Parathyroid adenoma (tissue), 2 donors: ENCODE measurements around the gene NFXL1.

Source experiments
- H2AFZ ChIP-seq: fragments of 300-600 bp; sonication (generic); one replicate; pipeline ENCODE4 v1.7.0; 2017; ENCODE audit warnings: antibody characterized with exemption, mild to moderate bottlenecking
- H3K27ac ChIP-seq: fragments of 300-600 bp; sonication (generic); one replicate; pipeline ENCODE4 v1.7.0; 2017
- H3K27me3 ChIP-seq: fragments of 300-600 bp; sonication (generic); one replicate; pipeline ENCODE4 v1.7.0; 2017; ENCODE audit warnings: low read length; ENCODE audit not compliant: control insufficient read depth, insufficient read depth
- H3K36me3 ChIP-seq: fragments of 300-600 bp; sonication (generic); one replicate; pipeline ENCODE4 v1.7.0; 2017; ENCODE audit warnings: low read length; ENCODE audit not compliant: control insufficient read depth, insufficient read depth
- H3K4me1 ChIP-seq: fragments of 300-600 bp; sonication (generic); one replicate; pipeline ENCODE4 v1.7.0; 2017; ENCODE audit warnings: control low read depth
- H3K4me2 ChIP-seq: fragments of 300-600 bp; sonication (generic); one replicate; pipeline ENCODE4 v1.7.0; 2017; ENCODE audit warnings: low read length
- H3K4me3 ChIP-seq: fragments of 300-600 bp; sonication (generic); one replicate; pipeline ENCODE4 v1.7.0; 2017; ENCODE audit warnings: low read depth, low read length
- H3K79me2 ChIP-seq: fragments of 300-600 bp; sonication (generic); one replicate; pipeline ENCODE4 v1.7.0; 2017; ENCODE audit warnings: control low read depth
- H3K9ac ChIP-seq: fragments of 300-600 bp; sonication (generic); one replicate; pipeline ENCODE4 v1.7.0; 2017; ENCODE audit warnings: mild to moderate bottlenecking
- H3K9me3 ChIP-seq: fragments of 300-600 bp; sonication (generic); one replicate; pipeline ENCODE4 v1.7.0; 2017; ENCODE audit warnings: low read length; ENCODE audit not compliant: control insufficient read depth
- TF ChIP-seq, protein P1 (sequence below): fragments of 300-600 bp; sonication (generic); IDR thresholded peaks from one replicate; pipeline ENCODE4 v1.7.0; 2017; ENCODE audit warnings: antibody characterized with exemption, mild to moderate bottlenecking
- donor health status: primary hyperparathyroidism.

The NFXL1 gene

DNA sequence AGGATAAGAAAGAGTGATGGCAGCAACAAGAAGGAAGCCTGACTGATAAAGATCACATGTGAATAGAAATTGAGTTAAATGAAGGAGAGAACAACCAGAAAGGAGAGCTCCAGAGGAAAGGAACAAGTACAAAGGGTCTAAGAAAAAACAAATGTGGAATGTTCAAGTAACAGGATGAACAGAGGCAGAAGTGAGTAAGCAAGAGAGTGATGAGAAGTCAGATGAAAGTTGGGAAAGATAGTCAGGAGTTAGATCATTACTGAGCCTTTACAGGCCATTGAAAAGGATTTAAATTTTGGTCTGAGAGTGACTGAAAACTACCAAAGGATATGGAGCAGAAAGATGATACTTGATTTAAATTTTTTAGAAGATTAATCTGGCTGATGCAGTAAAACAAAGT, 38.1 kb downstream of the NFXL1 start:
- Histone ChIP-seq H3K9me3 (no peaks in the 10 kb centered on the region), H3K36me3 (no peaks in the 10 kb centered on the region), H2AFZ (no peak overlapping the region), H3K4me3 (no peak overlapping the region), H3K27ac (no peak overlapping the region), H3K4me1 (peaks cover 3% of the 10 kb centered on the region), H3K27me3 (no peaks in the 10 kb centered on the region), H3K79me2 (no peaks in the 10 kb centered on the region), H3K4me2 (no peak overlapping the region), H3K9ac (no peak overlapping the region)
- TF ChIP-seq, protein P1, sequence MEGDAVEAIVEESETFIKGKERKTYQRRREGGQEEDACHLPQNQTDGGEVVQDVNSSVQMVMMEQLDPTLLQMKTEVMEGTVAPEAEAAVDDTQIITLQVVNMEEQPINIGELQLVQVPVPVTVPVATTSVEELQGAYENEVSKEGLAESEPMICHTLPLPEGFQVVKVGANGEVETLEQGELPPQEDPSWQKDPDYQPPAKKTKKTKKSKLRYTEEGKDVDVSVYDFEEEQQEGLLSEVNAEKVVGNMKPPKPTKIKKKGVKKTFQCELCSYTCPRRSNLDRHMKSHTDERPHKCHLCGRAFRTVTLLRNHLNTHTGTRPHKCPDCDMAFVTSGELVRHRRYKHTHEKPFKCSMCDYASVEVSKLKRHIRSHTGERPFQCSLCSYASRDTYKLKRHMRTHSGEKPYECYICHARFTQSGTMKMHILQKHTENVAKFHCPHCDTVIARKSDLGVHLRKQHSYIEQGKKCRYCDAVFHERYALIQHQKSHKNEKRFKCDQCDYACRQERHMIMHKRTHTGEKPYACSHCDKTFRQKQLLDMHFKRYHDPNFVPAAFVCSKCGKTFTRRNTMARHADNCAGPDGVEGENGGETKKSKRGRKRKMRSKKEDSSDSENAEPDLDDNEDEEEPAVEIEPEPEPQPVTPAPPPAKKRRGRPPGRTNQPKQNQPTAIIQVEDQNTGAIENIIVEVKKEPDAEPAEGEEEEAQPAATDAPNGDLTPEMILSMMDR = no peak

DNA sequence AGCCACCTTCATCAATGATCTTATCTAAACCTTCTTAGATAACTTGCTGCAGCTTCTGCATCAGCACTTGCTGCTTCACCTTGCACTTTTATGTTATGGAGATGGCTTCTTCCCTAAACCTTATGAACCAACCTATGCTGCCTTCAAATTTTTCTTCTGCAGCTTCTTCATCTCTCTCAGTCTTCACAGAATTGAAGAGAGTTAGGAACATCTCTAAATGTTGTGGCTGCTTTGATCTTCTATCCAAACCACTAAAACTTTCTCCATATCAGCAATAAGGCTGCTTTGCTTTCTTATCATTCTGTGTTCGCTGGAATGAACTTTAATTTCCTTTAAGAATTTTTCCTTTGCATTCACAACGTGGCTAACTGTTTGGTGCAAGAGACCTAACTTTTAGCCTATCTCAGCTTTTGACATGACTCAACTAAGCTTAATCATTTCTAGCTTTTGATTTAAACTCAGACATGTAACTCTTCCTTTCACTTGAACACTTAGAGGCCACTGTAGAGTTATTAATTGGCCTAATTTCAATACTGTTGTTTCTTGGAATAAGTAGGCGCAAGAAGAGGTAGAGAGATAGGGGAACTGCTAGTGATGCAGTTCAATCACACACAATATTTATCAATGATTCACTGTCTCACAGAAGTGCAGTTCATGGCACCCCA, 40.4 kb downstream of the NFXL1 start:
- Histone ChIP-seq H3K27me3 (no peaks in the 10 kb centered on the region), H3K27ac (no peak overlapping the region), H3K79me2 (no peaks in the 10 kb centered on the region), H3K4me3 (no peak overlapping the region), H3K4me1 (peaks cover 3% of the 10 kb centered on the region), H3K9me3 (no peaks in the 10 kb centered on the region), H2AFZ (no peak overlapping the region), H3K4me2 (no peak overlapping the region), H3K9ac (no peak overlapping the region), H3K36me3 (no peaks in the 10 kb centered on the region)
- TF ChIP-seq, protein P1 = no peak

DNA sequence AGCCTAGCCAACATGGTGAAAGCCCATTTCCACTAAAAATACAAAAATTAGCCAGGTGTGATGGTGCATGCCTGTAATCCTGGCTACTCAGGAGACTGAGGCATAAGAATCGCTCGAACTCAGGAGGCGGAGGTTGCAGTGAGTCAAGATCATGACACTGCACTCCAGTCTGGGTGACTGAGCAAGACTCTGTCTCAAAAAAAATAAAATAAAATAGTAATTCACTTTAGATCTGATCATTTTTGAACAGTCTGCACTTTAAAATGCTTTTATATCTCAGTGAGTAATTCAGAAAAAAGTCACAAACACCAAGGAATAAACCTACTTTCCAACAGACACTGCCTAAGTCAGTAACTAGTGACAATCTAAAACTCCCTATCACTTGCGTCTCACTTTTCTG, 50.9 kb downstream of the NFXL1 start:
- Histone ChIP-seq H3K9me3 (no peaks in the 10 kb centered on the region), H3K4me1 (no peaks in the 10 kb centered on the region)
- TF ChIP-seq, protein P1 = no peak

DNA sequence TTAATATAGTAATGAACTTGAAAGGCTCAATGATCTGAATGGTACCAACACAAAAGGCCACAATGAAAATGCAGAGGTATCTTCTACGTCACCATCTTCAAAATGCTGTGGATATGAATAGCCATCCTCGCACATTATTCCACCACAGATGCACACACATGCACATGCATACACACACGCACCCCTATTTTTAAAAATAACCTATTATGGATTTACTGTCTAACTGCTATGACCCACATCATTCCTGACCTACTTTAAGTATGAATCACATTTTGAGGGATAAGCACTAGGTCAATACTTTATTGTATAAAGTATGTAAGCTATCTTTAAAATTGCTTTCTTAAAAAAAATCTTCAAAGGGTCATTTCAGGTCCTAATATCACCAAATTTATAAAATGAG, 52.1 kb downstream of the NFXL1 start:
- H3K9ac ChIP-seq = no peak overlapping the region
- no peak overlapping the region for H3K27ac ChIP-seq
- H3K4me2 ChIP-seq = no peak overlapping the region
- TF ChIP-seq, protein P1 = no peak
- H3K36me3 ChIP-seq = no peaks in the 10 kb centered on the region
- H3K4me1 ChIP-seq = no peaks in the 10 kb centered on the region
- no peaks in the 10 kb centered on the region for H3K9me3 ChIP-seq
- no peak overlapping the region for H2AFZ ChIP-seq
- H3K4me3 ChIP-seq = no peak overlapping the region
- no peaks in the 10 kb centered on the region for H3K79me2 ChIP-seq
- no peaks in the 10 kb centered on the region for H3K27me3 ChIP-seq

More for the DNA sequence above, 50.9 kb downstream of the NFXL1 start:
- no peak overlapping the region for H2AFZ ChIP-seq
- H3K4me3 ChIP-seq = no peak overlapping the region
- H3K9ac ChIP-seq = no peak overlapping the region
- H3K4me2 ChIP-seq = no peak overlapping the region
- no peaks in the 10 kb centered on the region for H3K79me2 ChIP-seq
- H3K36me3 ChIP-seq = no peaks in the 10 kb centered on the region
- H3K27ac ChIP-seq = no peak overlapping the region
- no peaks in the 10 kb centered on the region for H3K27me3 ChIP-seq

DNA sequence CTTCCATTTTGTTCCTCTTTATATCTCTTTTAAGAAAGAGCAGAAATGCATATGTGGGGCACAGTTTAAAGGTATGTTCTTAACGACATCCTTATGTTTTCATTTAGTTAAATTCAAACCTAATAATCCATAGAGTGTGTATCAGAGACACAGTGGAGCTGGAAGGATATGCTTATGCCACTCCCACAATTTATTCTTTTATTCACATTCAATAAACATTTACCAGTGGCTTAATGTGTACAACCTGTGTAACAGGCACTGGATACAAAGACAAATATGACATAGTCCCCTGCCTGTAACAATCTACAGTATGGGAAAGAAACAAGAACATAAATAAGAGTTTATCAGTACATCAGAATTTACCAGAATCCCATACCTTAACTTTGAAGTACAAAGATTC, 54.1 kb downstream of the NFXL1 start:
- Histone ChIP-seq H3K27ac (no peak overlapping the region), H3K36me3 (no peaks in the 10 kb centered on the region), H3K79me2 (no peaks in the 10 kb centered on the region), H3K4me2 (no peak overlapping the region), H2AFZ (no peak overlapping the region), H3K4me1 (no peaks in the 10 kb centered on the region), H3K9ac (no peak overlapping the region), H3K27me3 (no peaks in the 10 kb centered on the region), H3K4me3 (no peak overlapping the region), H3K9me3 (no peaks in the 10 kb centered on the region)
- TF ChIP-seq, protein P1 = no peak
